ENCODE data around the gene ELMO1. TPM values are rescaled to one million over a fixed set of nuclear protein-coding genes. Genes with fewer than 3 reads are reported as not detected.

Gene ELMO1
- total and polyA plus RNA-seq, 12 donors: 7.5 to 46.8 (median 14.9) TPM

GRCh38 chr7:37018954-37019353, 429.7 kb downstream of the ELMO1 start:
- Histone ChIP-seq H3K4me3 (no peak overlapping the region), H3K27ac (no peak overlapping the region), H3K36me3 (replicated peaks in 1 of 2) (no peaks in the 10 kb centered on the region), H3K9me3 (replicated peaks in 1 of 3) (no peaks in the 10 kb centered on the region), H3K4me1 (replicated peaks in 1 of 2) (peaks cover 0 to 4% of the 10 kb centered on the region in 2 donors), H3K27me3 (no peaks in the 10 kb centered on the region)
- WGBS, 4 donors: 85 to 92% (median 86%) methylated on average over 2 of the region's 2 CpGs
- no peak for DNase-seq
- TF ChIP-seq CTCF (IDR thresholded peaks at IDR 0.05) (no peak), POLR2A (IDR thresholded peaks at IDR 0.05) (no peak)
- intact Hi-C loops (cut with DNase I): no loop called here

DNA sequence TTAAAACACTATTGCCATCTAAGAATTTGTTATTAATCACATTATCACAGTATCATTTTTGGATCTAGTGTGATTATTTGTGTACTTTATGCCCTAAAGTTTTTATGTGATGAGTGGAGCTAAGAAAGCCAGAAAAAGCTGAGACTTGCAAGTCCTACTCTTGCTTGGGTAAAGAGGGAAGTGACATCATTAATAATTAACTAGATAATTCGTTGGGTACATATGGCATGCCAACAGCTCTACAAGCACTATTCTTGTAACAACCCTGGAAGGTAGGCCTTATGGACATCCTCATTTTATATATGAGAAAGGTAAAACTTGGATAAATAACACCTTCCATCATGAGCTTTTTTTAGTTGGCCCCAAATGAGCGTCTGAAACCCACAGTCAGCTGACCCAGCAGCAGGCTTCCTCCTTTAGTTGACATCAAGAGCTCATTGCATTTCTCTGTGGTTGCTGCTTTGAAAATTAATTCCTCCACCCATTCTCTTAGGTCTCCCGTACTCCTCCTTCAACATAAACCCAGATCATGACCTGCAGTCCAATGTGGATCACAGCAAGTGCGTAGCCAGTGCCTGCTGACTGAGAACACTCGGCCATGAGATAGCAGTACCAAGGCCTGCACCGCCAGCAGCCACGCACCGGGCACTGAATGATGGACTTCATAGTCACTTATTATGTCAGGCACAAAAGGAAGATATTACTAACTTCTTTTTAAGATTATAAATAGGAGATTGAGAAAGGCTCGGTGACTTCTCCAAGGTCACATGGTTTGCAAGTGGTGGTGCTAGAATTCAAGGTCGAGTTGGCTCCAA, 432.4 kb downstream of the ELMO1 start:
- DNase-seq: peak in 6 of 7 donors; percentile 11 to 59 (median 34)
- H3K9me3 ChIP-seq (replicated peaks in 1 of 3): no peaks in the 10 kb centered on the region
- whole genome bisulfite sequencing, 4 donors: 53 to 69% (median 65%) methylated on average over 10 of the region's 10 CpGs
- H3K4me1 ChIP-seq (replicated peaks in 1 of 2): peaks cover 0 to 2% of the 10 kb centered on the region in 2 donors
- intact Hi-C loops (cut with DNase I): no loop called here
- no peak overlapping the region for H3K4me3 ChIP-seq
- H3K36me3 ChIP-seq (replicated peaks in 1 of 2): no peaks in the 10 kb centered on the region
- TF ChIP-seq POLR2A (IDR thresholded peaks at IDR 0.05) (no peak), CTCF (IDR thresholded peaks at IDR 0.05) (no peak)
- no peak overlapping the region for H3K27ac ChIP-seq
- no peaks in the 10 kb centered on the region for H3K27me3 ChIP-seq

DNA sequence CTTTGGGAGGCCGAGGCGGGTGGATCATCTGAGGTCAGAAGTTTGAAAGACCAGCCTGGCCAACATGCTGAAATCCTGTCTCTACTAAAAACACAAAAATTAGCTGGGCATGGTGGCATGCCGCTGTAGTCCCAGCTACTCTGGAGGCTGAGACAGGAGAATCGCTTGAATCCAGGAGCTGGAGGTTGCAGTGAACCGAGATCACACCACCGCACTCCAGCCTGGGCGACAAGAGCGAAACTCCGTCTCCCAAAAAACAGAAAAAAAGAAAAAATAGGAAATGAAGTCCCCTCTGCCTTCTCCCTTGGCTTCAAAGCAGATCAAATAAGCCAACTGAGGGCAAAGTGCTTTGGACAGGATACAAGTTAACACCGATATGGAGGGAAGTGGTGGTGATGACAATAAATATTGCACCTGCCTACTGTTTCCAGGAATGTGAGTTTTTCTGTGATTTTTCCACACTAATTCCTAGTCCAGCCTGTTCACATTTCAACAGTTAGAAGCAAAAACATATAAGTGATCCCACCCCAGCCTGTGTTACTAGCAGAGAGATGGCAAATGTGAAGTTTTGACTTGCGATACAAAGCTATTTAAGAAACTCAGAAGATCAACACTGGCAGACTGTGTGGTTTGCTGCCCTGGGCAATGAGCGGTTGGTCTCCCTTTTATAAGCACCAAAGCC, 433.2 kb downstream of the ELMO1 start:
- Histone ChIP-seq H3K27me3 (no peaks in the 10 kb centered on the region), H3K4me1 (replicated peaks in 1 of 2) (no peaks in the 10 kb centered on the region), H3K27ac (no peak overlapping the region), H3K36me3 (replicated peaks in 1 of 2) (no peaks in the 10 kb centered on the region), H3K9me3 (replicated peaks in 1 of 3) (no peaks in the 10 kb centered on the region), H3K4me3 (no peak overlapping the region)
- TF ChIP-seq POLR2A (IDR thresholded peaks at IDR 0.05): no peak
- TF ChIP-seq CTCF (IDR thresholded peaks at IDR 0.05): no peak
- intact Hi-C loops (cut with DNase I): no loop called here
- 93 to 97% (median 96%) methylated on average over 12 of the region's 12 CpGs for WGBS, 4 donors
- no peak for DNase-seq

- 72 to 82% (median 80%) methylated on average over 4 of the region's 4 CpGs for WGBS, 4 donors
- Histone ChIP-seq H3K4me3 (no peak overlapping the region), H3K36me3 (replicated peaks in 1 of 2) (no peaks in the 10 kb centered on the region), H3K9me3 (replicated peaks in 1 of 3) (no peaks in the 10 kb centered on the region), H3K27ac (no peak overlapping the region), H3K4me1 (replicated peaks in 1 of 2) (no peaks in the 10 kb centered on the region), H3K27me3 (no peaks in the 10 kb centered on the region)
- intact Hi-C loops (cut with DNase I): no loop called here
- TF ChIP-seq POLR2A (IDR thresholded peaks at IDR 0.05) (no peak), CTCF (IDR thresholded peaks at IDR 0.05) (no peak)
- no peak for DNase-seq
Observed at GRCh38 chr7:37013771-37014170, 434.9 kb downstream of the ELMO1 start.

Measured in adrenal gland (tissue), 12 donors.